HG03457 (cell line): Measurements from ENCODE around the gene PABPN1L.

Experiments used
- ATAC-seq: cut with Tn5 transposase; IDR thresholded peaks from one replicate; pipeline ENCODE4 v1.9.1; 2021; ENCODE audit warnings: moderate number of reproducible peaks; ENCODE audit not compliant: unreplicated experiment

The PABPN1L gene, protein sequence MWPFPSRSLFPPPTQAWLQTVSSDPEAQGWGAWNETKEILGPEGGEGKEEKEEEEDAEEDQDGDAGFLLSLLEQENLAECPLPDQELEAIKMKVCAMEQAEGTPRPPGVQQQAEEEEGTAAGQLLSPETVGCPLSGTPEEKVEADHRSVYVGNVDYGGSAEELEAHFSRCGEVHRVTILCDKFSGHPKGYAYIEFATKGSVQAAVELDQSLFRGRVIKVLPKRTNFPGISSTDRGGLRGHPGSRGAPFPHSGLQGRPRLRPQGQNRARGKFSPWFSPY

DNA sequence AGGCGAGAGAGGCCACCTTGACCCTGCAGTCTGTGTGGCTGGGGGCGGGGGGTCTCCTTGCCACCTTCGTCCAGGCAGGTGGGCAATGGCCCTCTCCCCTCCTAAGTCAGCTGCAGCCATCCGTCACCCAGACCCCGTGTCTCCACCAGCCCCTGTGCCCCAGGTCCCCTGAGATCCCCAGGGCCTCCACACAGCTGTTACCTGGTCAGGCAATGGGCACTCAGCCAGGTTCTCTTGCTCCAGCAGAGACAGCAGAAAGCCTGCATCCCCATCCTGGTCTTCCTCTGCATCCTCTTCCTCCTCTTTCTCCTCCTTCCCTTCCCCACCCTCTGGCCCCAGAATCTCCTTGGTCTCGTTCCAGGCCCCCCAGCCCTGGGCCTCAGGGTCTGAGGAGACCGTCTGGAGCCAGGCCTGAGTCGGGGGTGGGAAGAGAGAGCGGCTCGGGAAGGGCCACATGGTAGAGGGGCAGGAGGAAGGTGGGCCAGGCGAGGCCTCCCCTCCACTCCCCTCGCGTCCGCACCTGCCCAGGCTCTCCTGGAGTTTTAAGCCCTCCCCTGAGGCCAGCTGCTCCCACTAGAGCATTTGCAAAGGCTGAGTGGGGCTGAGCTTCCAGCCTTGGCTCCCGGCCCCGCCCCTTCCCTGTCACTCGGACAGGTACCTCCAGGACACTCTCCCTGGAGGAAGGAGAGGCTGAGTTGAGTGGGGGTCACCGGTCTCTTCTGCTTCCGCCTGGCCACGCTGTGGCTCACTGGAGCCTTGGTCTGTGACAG is at the start of gene PABPN1L:
TSS of gene PABPN1L (minus strand) at position 510 of the 770 bp plus-strand sequence. CDS start at position 456, 54 bp downstream.
- no peak for ATAC-seq

DNA sequence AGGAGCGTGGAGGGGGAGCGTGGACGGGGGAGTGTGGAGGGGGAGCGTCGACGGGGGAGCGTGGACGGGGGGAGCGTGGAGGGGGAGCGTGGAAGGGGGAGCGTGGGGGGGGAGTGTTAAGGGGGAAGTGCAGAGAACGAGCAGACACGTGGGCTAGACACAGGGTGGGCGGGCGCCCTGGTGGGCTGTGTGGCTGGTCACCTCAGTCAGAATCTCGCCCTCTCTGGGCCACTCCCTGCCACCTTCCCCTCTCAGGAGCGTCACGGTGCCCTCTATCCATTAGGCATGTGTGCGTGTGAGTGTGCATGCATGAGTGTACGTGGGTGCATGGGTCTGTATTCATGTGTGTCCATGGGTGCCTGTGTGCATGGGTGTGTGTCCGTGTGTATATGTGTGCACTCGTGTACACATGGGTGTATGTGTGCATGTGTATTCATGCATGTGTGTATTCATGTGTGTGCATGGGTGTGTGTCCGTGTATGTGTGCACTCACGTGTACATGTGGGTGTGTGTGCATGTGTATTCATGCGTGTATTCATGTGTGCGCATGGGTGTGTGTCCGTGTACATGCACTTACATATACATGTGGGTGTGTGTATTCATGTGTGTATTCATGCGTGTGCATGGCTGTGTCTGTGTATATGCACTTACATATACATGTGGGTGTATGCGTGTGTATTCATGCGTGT is 49.3 kb upstream of the PABPN1L start:
- ATAC-seq, result no peak

DNA sequence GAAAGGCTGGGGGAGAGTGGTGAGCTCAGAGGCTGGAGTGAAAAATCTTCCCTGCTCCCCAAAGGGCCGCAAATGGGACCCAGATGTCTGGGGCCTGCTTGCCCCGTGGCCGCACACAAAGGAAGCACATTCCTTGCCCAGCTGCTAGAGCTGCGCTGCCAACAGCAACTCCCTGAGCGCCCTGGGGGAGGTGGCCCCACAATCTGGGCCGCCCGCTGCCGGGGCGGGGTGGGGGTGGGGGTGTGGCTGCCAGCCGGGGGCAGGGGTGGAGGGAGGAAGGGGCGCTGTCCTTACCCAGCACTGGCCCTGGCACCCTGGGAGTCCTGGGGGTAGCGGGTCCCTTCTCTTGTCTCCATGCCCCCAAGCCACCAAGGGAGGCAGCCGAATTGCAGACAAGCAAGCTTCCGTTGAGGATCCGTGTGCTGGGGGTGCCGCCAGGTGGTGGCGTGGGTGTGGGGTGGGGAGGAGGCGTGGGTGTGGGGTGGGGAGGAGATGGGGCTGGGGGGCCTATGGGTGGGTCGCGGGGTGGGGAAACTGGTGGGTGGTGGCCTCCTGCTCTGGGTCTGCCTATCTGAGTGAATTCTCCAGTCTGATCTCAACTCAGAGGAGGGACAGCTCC is 48.4 kb upstream of the PABPN1L start:
- ATAC-seq, result no peak

DNA sequence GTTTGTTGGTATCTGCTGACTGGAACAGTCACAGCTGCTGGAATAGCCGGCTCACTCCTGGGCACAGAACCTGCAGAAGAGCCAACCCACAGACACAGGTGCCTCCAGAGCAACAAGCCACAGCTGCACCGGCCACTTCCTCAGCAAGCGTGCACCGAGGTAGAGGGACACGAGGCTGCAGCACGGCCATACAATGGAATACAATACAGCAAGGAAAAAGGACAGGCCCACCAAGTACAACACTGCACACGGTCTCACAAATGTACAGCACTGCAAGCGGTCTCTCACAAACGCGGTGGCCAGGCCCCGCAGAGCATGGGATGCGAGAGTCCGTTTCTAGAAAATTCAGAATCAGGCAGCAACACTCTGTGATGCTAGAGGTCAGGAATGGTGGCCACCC is 47.4 kb upstream of the PABPN1L start:
- ATAC-seq, result no peak

DNA sequence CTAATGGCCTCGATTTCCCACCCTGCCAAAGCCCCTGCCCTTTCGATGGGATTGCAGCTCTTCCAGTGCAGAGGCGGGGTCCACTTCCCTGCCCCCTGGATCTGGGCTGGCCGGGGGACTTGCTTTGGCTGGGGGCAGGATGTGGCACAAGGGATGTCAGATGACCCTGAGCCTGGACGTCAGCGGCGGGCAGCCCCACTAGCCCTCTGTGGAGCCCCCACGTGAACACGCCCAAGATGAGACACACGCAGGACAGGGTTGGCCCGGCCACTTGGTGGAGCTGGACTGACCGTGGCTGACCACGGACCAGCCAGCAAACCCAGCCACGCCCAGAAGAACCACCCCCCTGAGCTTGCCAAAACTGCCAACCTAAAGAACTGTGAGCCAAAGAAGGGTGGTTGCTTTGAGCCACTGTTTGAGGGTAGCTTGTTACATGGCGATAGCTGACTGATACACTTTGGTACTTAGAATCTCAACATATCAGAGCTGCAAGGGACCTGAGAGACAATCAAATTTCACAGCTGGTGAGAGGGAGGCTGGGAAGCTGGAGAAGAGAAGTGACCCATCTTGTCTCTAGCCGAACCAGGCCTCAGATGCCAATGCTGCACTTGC is 46.6 kb upstream of the PABPN1L start:
- ATAC-seq, result no peak

DNA sequence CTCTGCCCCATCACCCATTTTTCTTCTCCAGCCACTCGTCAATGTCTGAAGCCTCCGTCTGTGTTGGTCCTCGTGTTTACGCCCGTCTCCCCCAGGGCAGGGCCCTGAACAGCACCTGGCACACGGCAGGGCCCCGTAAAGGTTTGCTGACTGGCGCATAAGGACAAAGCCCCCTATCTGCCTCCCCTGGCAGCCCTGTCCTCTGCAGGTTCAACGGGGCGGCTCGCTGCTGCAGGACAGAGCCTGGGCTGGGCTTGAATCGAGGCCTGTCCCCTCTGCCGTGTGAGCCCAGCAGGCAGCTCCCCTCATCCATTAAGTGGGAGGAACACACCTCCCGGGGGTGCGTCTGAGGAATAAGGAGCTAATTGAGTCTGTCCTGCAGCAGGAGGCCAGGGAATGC is 46.1 kb upstream of the PABPN1L start:
- no peak for ATAC-seq

DNA sequence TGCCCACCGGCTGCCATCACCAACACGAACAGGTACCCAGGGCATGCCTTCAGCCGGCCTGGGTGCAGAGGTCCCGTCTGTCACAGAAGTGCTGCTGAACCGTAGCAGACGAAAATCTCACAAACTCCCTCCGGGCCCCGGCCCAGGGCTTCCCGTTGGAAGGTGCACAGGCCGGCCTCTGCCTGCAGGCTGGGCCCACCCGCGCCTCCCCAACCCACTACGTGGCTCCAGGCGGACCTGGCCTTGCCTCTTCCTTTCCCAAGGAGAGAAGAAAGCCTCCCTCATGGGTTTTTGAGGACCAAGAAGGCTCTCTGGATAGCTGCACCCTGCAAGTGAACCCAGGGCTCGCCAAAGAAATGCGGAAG is 45.5 kb upstream of the PABPN1L start:
- no peak for ATAC-seq

DNA sequence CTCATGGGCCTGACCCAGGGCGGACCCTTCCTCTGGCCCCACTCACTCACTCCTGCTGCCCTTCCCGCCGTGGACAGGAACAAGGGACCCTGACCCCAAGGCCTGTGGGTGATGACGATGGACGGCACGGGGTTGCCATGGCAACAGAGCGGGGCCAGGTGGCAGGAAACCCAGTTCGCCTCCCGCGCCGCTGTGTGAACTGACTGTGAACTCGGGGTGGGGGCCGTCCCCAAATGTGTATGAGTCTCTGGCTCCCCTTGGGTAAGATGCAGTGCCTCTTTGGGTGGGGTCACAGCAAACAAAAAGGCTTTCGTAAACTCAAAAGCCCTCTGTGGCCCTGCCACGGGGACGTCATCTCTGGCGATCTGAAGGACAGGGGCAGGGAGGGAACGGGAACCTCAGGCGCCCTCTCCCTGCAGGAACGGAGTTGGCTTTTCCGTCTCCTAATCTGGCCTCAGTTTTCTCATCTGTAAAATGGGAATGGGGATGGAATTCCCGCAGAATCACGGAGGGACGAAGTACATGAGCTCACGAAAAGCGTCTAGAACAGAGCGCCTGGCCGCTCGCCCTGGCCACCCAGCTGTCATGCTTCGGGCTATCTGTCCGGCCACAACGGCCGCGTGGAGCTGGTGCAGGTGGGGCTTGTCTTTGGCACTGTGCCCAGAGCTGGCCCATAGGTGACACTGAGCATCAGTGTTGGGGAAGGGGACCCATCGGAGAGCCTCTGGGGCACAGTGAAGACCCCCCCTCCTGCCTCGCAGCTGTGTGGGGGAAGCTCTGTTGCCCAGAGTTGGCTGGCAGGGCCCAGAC is 44.9 kb upstream of the PABPN1L start:
- ATAC-seq, result no peak

DNA sequence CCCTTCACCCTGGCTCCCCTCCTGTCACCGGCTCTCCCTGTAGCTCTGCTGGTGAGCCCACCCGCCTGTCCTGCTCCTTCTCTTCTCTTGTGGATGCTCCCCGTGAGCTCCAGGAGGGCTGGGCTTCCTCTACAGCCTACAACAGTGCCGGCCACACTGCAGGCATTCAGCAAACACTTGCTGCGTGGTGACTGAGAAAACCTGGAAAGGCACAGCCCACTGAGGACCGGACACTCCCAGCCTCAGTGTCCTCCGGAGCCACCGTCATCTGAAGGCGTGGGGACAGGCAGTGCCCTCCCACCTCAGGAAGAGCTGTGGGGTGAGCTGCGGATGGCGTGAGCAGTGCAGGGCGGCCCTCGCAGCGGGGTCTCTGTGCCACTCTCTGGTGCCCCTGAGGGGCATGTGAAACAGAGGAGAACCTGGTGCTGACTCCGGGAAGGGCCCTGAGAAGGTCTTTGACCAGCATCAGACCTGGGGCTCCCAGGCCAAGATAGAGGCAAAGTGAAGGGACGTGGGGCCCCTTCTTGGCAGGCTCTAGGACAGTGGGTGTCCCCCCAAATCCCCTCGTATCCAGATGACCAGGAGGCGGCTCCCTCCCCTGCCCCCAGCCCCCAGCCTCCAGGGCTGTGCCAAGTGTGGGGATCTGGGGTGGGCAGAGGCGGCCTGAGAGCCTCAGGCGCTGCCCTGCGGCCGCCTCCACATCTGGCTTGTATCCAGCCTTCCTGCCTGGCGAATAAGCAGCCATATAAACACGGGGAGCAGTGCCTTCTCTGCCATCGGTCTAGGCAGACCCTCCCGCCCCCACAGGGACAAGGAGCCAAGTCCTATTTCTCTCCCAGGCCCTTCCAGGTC is 44.0 kb upstream of the PABPN1L start:
- no peak for ATAC-seq

DNA sequence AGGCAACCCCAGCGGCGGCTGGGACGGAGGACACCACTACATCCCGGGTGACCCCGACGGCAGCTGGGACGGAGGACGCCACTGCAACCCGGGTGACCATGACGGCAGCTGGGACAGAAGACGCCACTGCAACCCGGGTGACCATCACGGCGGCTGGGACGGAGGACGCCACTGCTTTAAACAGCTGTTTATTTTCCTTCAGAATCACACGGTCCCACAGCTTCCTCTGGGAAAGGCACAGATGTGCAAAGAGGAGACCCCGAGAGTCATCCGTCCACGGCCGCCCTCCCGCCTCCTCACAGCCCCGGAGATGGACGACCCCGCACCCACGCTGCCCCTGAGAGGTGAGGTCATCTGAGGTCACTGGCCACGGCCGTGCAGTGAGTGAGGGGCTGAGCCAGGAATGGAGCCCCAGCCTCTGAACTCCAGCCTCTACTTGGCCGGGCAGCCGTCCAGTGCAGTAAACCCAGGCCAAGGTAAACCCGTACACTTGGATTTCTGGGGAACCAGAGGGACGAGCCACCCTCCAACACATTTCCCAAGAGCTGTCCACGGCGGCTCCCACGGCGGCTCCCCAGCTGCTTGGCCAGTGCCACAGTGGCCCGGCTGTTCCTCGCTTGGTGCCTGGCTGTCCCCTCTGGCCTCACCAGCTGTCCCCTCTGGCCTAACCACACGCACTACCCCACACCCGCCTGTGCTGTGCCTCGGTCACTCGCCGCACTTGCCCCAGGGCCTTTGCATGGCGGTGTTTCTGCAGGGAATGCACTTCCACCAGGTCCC is 43.2 kb upstream of the PABPN1L start:
- no peak for ATAC-seq

DNA sequence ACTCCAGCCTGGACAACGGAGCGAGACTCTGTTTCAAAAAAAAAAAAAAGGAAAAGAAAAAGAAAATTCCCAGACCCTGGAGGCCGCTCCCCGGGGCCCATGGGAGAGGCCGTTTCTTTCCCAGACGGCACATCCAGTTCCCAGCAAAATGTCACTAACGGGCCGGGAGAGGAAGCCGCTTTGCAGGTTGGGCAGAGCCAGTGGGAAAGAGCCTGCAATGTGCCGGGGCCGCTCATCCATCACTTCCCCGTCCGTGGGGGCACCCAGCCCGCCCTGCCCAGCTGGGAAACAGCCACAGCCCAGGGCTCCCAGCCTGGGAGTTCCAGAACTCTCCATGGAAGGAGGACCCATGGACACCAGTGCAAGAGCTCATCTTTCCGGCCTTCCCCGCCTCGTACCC is 41.8 kb upstream of the PABPN1L start:
- ATAC-seq, result no peak

DNA sequence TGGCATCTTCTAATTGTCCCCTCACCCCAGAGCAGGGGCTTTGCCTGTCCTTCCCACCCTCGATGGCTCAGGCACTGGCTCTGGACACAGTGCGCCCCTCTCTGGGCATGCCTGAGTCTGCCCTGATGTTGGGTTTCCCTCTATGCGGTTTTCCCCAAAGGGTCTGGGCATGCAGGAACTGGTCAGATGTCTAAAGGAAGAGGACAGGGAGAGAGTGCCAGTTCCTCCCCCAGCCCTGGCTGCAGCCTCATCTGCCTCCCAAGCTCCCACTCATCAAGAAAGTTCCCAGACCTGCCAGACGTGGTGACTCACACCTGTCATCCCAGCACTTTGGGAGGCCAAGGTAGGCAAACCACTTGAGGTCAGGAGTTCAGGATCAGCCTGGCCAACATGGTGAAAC is 41.3 kb upstream of the PABPN1L start:
- ATAC-seq, result no peak

DNA sequence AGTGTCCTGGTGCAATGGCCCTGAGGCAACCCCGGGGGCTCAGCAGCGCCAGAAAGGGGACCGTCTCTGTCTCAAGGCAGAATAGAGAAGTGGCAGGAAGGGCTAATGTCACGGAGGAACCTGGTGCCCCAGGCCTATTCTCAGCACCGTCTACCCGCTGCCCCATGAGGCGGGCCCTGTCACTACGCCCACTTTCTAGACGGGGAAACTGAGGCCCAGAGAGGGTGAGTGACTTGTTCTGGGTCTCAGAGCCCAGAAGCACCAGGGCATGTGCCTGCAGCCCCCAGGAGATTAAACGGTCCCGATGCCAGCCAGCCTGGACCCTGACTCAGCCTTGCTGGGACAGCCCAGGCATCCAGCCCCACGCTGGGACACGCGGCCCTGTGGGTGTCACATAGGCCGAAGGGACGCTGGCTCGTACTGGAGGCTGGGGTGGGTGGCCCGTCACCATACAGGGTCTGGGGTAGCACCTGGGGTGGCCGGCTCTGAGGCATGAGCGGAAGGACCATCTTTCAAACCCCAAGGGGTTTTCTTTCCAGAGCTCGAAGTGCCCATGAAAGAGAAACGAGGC is 40.2 kb upstream of the PABPN1L start:
- no peak for ATAC-seq

DNA sequence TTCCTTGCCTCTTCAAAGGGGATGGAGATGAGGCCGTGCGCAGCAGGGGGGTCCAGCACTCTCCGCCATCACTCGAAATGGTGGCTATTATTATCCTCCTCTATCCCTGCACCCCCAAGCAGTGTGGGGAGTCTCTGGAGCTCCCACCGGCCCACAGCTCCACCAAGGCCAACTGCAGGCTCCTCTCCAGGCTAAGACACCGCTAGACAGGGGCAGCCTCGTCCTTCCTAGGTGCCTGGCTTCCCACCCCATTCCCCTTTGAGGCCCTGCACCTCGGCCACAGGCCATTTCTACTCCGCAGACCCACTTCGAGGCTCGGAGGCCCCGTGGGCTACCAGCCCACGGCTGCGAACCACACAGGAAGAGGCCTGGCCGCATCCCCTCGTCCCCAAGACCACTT is 39.6 kb upstream of the PABPN1L start:
- ATAC-seq, result no peak

DNA sequence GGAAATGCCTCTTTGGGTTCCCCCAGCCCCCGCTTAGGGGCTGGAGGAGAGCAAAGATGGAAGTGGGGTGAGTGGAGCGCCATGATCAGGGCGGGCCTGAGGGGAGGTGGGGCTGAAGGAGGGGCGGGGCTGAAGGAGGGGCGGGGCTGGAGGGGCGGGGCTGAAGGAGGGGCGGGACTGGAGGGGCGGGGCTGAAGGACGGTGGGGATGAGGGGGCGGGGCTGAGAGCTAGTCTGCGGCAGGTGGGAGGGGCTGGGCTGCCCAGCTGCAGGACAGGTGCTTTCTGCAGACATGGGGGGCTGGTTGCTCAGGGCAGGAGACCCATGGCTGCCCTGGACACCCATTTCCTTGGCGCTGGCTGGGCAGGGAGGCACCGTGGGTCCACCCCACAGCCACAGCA is 39.1 kb upstream of the PABPN1L start:
- ATAC-seq, result no peak

DNA sequence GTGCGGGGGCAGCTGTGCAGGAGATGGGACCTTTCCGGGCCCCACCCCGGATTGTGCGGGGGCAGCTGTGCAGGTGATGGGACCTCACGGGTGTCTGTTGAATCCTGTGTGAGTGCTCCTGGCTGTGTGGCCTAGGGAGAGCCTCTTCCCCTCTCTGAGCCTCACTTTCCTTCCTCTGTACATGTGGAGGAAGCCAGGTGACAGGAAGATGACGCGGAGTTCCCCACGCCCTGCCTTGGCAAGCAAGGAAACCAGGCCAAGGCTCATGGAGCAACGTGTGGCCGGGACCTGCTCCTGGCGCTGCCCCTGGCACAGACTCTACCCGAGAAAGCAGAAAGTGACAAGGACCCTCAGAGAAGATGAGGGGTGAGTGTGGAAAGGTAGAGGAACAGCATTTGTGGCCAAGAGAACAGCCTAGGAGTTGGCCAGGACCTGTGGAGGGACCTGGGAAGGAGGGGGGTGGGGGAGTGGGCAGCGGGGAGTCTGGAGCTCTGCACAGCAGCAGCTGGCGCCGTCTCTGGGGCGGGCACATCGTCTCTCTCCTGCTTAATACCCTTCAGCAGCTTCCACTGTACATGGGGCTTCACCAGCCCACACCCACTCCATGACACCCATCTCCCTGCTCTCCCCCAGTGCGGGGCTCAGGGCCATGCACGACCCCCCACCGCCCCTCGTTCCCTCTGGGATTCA is 38.4 kb upstream of the PABPN1L start:
- no peak for ATAC-seq

DNA sequence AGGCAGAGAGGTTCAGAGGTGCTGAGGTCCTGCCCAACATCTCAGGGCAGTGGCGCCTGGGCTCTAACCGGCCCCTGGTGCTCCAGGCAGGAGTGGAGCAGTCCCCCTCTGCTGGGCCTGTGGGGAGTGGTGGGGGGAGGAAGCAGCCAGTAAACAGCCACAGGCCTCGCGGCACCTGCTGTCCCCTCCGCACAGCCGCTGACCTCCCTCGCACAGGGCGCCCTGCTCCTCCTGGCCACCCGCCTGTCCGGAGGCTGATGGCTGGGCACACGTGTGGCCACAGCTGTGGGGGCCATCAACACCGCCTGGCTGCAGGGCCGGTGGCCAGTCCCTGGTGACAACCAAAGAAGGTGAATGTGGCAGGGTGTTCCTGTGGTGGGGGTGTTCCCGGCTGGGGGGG is 36.8 kb upstream of the PABPN1L start:
- ATAC-seq, result no peak

DNA sequence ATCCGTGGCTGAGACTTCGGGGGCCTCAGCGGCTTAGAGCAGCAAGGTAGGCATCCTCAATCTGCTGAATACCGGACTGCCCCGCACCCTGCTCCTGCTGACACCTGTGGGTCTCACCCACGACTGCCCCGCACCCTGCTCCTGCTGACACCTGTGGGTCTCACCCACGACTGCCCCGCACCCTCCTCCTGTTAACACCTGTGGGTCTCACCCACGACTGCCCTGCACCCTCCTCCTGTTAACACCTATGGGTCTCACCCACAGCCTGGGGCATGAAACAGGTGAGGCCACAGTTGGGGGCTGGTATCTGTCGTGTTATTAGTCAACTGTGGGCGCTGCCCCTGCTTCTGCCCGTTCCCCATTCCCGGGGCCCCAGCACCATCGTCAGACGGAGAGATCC is 36.3 kb upstream of the PABPN1L start:
- ATAC-seq, result no peak
